H1 (cell line): ENCODE results near the gene COMT. TPM values are rescaled to one million over a fixed set of nuclear protein-coding genes. Genes with fewer than 3 reads are reported as not detected.

Experiments
- CHD1 ChIP-seq: IDR thresholded peaks from 2 replicates; pipeline ENCODE4 v1.6.1; 2012; ENCODE audit warnings: low read depth, low read length, improper control_type of control experiment
- CHD7 ChIP-seq: fragments of 300-600 bp; sonication (generic); IDR thresholded peaks from 2 replicates; pipeline ENCODE4 v1.7.1; 2012; ENCODE audit warnings: low read length, moderate library complexity, mild to moderate bottlenecking, inconsistent platforms; ENCODE audit not compliant: insufficient replicate concordance
- EZH2 ChIP-seq: fragments of 200-600 bp; sonication (generic); IDR thresholded peaks from 2 replicates; pipeline ENCODE4 v1.7.1; 2012; ENCODE audit warnings: low read depth, mild to moderate bottlenecking, moderate library complexity, low read length, inconsistent platforms; ENCODE audit not compliant: severe bottlenecking
- FOSL1 ChIP-seq: IDR thresholded peaks from 2 replicates; pipeline ENCODE4 v1.6.1; 2011; ENCODE audit warnings: mild to moderate bottlenecking, low read depth, low read length, moderate library complexity; ENCODE audit not compliant: insufficient read depth
- NRF1 ChIP-seq: IDR thresholded peaks from 2 replicates; pipeline ENCODE4 v1.6.1; 2011; ENCODE audit warnings: mild to moderate bottlenecking, low read depth, low read length, improper control_type of control experiment
- POLR2AphosphoS5 ChIP-seq: IDR thresholded peaks from 2 replicates; pipeline ENCODE4 v1.6.1; 2011; ENCODE audit warnings: low read depth, low read length
- POU5F1 ChIP-seq: IDR thresholded peaks from 2 replicates; pipeline ENCODE4 v1.6.1; 2011; ENCODE audit warnings: low read depth, mild to moderate bottlenecking, low read length, moderate library complexity
- RAD21 ChIP-seq, 2 experiments: IDR thresholded peaks in 1 of 2; conservative IDR thresholded peaks in 1 of 2; 2 replicates each; pipeline ENCODE4 v1.6.1; 2011; ENCODE audit warnings: low read depth in 2 of 2, low read length in 2 of 2, improper control_type of control experiment in 1 of 2, inconsistent platforms in 1 of 2, mild to moderate bottlenecking in 1 of 2, moderate library complexity in 1 of 2
- RXRA ChIP-seq: IDR thresholded peaks from 2 replicates; pipeline ENCODE4 v1.6.1; 2011; ENCODE audit warnings: low read depth, mild to moderate bottlenecking, low read length, moderate library complexity; ENCODE audit not compliant: insufficient read depth
- SP1 ChIP-seq: IDR thresholded peaks from 2 replicates; pipeline ENCODE4 v1.6.1; 2011; ENCODE audit warnings: low read depth, low read length
- polyA plus RNA-seq, 7 experiments: library from polyadenylated mRNA; depleted of rRNA in 3 of 7; stranded (reverse) in 5 of 7; unstranded in 2 of 7; fragments of >200 nt in 5 of 7; fragments of 200-250 nt in 2 of 7; gene quantifications; 1 replicate in 5 of 7; 2 replicates in 1 of 7; 4 replicates in 1 of 7; pipeline versions ENCODE4 v1.2.1 to v1.2.3, GENCODE V29; 2011 to 2013; ENCODE audit warnings: missing spikeins in 2 of 7, mixed read lengths in 2 of 7
- total RNA-seq: library from RNA; stranded (reverse); fragmentation: NEBNext Ultra II Directional; extraction: Animal tissue kit (Norgen Biotek cat#: 25700); gene quantifications from 2 replicates; pipeline ENCODE4 v1.2.1, GENCODE V29; 2021

COMT gene
- total and polyA plus RNA-seq, 2 of the 8 experiments (the other 6 are each of a cell fraction or from before 2014, with no cell fraction given): 15.2 to 33.7 TPM

- TF ChIP-seq CHD7 (no peak), POLR2AphosphoS5 (no peak), POU5F1 (no peak), RXRA (no peak), FOSL1 (no peak), RAD21 (IDR thresholded peaks at IDR 0.05 in 1 of 2, conservative IDR thresholded peaks at IDR 0.05 in 1 of 2; ENCODE audit: low read depth in 2 of 2, low read length in 2 of 2) (no peak), EZH2 (no peak), SP1 (no peak), CHD1 (no peak), NRF1 (no peak)
Measured at GRCh38 chr22:20011123-20011992, 69.8 kb downstream of the COMT start (continued).
